HG02763 (cell line): ENCODE data around the gene ATP2C2.

ENCODE experiments used
- ATAC-seq: cut with Tn5 transposase; IDR thresholded peaks from one replicate; pipeline ENCODE4 v1.9.1; 2021; ENCODE audit warnings: mild to moderate bottlenecking, moderate library complexity; ENCODE audit not compliant: unreplicated experiment

The ATP2C2 gene

DNA sequence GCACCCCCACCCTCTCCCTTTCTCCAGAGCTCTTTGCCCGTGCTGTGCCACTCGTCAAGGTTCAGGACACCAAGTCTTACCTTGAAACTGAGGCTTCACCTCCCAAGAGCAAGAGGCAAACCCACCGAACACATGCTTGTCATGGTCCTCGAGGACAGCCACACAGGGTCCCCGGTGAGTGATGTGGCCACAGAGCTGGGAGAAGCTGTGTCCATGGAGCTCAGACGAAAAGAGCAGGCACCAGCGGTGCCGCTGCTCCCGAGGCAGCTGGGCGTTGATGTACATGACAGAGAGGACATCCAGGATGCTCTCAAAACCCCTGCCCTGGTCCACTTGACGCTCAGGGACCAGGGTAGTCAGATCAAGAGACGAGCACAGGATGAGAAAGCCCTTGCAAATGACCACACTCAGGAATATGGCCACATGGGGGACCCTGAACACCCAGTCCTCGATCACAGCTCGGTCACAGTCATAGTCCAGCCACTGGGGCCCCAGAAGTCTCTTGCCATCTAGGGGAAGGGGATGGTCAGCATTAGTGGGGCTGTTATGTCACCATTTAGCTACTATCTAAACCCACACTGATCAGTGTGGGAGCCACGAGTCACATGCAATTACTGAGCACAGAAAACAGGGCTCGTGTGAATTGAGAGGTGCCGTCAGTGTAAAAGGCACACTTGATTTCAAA is 118.4 kb downstream of the ATP2C2 start:
- no peak for ATAC-seq

DNA sequence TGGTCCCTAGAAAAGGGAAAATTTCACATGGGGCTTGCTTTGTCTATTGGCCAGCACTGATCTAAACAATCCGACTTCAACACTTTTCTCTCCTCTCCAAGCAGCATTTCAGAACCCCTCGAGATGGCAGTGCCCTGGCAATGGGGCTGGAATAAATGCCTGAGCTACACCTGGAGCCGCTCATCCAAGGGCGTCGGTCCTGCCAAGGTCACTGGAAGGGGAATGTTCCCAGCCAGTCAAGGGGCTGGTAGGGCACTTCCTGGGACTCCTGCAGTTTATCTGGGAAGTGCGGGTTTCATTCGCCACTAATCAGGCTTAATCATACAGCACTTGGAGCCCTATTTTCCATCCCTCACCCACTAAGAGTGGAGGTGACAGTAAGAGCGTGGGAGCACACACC is 119.0 kb downstream of the ATP2C2 start:
- no peak for ATAC-seq

DNA sequence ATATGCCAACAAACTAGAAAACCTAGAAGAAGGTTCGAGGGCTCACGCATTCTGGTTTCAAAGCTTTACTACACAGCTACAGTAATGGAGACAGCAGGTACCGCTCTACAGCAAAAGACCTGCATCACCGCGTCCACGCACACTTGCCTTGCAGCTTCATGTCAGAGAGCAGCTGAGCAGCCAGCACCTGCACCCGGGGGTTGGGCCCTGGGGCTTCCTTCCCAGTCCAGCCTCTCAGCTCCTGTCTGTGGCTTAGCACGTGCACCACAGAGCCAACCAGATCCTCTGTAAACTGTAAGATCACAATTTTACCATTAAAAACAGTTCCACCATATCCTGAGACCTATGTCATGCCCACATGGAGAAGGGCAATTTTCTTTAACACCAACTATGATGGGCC is 120.8 kb downstream of the ATP2C2 start:
- ATAC-seq = no peak

- ATAC-seq = no peak
These were observed 127.2 kb downstream of the ATP2C2 start for GRCh38 chr16:84495506-84495905.

DNA sequence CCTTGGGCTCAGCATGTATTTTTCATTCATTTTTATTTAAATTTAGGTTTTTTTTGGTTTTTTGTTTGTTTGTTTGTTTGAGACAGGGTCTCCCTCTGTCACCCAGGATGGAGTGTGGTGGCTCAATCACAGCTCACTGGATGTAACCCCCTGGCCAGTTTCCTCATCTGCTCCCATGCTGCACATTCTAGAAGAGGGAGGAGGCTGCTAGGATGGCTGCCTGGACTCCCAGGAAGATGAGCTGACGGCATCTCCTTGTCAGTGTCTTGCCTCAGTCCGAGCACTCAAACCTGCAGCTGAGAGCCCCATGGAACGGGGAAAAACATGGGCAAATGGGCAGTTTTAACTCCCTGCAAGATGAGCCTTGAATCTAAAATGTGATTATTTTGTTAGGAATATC is 128.7 kb downstream of the ATP2C2 start:
- ATAC-seq = no peak

DNA sequence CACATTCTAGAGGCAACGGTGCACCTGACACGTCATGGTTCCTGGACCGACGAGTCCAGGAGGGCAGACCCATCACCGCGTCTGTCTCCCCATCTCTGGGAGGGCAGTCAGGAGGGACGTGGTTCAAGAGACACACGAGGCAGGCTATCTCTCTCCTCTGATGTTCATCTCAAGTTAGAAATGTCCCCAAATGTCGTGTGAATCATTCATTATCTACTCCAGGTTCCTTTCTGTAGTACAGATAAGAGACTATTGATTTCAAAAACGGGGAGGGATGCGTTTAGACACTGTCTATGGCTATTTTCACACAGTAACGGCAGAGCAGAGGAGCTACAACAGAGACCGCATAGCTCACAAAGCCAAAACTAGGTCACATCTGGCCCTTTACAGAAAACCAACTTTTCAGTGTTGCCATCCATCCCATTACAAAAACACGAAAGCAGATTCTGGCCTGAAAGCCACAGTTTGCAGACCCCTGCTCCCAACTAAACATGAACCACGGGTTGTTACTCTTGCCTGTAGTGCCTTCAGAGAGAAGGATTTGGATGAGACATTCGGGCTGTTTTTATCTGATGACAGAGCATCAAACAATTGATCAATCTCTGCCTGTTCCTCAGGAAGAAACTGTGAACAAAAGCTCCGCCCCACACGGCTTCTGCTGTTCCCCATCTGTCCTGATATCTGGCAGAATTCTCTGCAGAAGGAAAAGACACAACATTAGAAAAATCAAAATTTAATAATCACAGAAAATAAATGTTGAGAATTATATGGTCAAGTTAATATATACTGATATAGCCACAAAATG is 129.3 kb downstream of the ATP2C2 start:
- ATAC-seq = no peak

DNA sequence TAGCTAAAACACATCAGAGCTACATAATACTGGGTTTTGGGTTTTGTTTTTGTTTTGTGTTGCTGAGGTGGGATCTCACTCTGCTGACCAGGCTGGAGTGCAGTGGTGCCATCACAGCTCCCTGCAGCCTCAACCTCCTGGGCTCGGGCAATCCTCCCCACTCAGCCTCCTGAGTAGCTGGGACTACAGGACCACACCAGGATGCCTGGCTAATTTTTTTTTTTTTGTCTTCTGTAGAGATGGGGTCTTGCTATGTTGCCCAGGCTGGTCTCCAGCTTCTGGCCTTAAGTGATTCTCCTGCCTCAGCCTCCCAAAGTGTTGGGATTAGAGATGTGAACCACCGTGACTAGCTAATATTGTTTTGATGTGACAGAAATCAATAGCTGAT is 129.9 kb downstream of the ATP2C2 start:
- ATAC-seq = no peak

DNA sequence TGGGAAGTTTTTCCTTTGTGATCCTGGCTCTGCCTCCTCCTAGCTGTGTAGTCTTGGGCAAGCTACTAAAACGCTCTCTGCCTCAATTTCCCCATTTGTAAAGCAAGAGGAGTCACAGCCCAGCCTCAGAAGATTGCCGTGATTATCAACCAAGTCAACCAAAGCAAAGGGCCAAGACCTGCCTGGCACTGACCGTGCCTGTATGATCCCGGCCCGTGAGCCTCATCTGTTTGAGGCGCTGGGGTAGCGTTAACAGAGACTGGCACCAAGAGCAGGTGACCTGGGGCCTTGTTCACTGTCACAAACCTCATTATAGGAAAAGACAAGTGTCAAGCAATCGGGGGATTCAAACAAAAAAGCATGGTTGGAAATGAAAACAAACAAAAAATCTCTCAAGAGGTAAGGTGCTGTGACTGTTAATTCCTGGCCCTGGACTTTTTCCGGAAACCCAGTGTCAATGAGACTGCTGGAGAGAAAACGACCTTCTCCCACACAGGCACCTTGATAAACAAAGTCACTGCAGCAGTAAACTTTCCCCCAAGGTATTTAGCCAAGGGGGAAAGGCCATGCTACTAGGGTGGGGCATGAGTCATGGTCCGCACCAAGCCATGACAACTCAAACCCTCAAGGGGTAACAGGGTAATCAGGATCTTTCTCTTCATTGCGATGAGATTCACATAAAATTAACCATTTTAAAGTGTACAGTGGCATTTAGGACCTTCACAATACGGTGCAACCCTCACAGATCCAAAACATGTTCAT is 130.7 kb downstream of the ATP2C2 start:
- no peak for ATAC-seq

DNA sequence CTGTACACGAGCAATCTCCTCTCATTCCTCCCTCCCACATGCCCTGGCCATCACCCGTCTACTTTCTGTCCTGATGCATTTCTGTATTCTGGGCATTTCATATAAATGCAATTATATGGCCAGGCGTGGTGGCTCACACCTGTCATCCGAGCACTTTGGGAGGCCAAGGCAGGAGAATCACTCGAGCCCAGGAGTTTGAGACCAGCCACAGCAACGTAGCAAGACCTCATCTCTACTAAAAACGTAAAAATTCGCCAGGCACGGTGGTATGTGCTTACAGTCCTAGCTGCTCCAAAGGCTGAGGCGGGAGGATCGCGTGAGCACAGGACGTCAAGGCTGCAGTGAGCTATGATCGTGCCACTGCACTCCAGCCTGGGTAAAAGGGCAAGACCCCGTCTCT is 131.3 kb downstream of the ATP2C2 start:
- no peak for ATAC-seq

GRCh38 chr16:84500531-84500930 is 132.2 kb downstream of the ATP2C2 start:
- no peak for ATAC-seq

DNA sequence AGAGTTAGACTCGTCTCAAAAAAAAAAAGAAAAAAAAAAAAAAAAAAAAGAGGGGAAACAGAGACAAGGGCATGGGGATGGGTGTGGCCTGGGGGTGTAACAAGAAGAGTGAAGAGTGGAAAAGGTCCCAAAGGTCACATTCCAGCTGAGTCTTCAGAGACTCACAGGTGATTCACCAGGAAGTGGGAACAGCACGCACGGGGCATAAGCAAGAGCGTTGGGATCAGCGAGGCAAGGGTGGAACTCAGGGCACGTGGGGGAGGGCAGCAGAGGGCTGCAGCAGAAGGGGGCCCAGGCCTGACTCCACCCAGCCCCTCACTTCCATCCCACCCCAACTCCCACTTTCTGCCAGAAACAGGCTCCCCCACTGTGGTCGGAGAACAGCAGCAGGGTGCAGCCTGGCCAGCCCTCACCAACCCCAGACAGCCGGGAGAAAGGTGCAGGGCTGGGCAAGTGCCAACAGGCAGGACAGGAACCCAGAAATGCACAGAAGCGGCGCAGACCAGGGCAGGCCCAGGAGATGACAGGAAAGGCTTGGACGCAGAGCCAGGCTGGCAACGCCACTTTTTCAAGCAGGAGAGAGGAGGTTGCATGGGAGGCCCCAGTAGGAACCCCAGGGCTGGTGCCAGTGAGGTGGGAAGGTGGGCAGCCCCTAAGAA is 132.9 kb downstream of the ATP2C2 start:
- ATAC-seq = no peak

DNA sequence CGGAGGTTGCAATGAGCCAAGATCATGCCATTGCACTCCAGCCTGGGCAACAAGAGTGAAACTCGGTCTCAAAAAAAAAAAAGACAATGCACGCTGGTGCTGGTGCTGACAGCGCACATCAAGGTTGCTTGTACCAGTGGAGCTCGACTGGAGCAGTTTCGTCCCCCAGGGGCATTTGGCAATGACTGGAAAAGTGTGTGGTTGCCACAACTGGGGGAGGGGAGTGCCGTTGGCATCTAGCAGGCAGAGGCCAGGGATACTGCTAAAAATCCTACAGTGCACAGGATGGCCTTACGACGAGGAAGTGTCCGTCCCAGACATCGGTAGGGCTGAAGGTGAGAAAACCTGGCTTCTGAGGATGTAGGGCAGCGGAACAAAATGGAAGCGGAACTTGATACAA is 133.7 kb downstream of the ATP2C2 start:
- no peak for ATAC-seq

- no peak for ATAC-seq
These were observed 134.2 kb downstream of the ATP2C2 start for GRCh38 chr16:84502581-84502980.

- ATAC-seq = no peak
These were observed 135.5 kb downstream of the ATP2C2 start for GRCh38 chr16:84503751-84504395.

DNA sequence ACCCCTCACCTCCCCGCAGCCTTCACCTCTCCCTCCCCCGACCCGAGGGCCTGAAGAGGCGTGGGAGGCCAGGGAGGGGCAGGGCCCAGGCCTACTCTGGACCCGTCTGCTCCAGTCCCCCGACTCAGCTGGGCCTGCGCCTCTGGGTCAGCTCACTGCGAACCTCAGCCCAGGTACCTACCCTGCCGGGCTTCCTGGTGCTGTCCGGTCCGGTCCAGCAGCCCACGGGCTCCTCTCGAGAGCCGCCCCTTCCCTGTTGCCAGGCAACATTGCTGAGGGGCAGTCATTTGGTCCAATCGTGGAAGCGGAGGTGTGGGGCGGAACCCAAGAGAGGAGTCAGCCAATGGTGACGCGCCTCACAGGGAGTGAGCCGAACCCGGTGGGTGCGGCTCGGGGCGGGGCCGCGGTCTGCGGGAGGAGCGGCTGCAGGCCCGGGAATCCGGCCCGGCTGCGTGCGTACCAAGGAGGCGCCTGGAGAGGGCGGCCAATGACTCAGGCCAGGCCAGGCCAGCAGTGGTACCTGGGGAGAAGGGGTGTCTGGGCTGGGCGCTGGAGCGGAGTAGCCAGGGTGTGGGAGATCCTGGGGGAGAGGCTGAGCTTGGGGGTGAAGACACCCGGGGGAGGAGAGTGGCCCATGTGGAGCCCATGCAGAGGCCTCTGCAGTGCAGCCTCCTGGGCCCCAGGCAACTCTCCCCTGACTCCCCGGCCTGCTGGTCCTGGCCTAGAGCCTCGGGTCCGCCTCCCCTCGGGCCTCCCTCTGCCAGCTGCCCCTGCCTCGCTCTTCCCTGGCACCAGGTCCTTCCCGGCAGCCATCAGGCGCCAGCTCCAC is 136.3 kb downstream of the ATP2C2 start, which contains the start of gene MEAK7:
TSS of gene MEAK7 (minus strand) at position 240 of the 829 bp plus-strand sequence. CDS start 6,573 bp downstream, outside the sequence.
- peak; percentile 94 for ATAC-seq

DNA sequence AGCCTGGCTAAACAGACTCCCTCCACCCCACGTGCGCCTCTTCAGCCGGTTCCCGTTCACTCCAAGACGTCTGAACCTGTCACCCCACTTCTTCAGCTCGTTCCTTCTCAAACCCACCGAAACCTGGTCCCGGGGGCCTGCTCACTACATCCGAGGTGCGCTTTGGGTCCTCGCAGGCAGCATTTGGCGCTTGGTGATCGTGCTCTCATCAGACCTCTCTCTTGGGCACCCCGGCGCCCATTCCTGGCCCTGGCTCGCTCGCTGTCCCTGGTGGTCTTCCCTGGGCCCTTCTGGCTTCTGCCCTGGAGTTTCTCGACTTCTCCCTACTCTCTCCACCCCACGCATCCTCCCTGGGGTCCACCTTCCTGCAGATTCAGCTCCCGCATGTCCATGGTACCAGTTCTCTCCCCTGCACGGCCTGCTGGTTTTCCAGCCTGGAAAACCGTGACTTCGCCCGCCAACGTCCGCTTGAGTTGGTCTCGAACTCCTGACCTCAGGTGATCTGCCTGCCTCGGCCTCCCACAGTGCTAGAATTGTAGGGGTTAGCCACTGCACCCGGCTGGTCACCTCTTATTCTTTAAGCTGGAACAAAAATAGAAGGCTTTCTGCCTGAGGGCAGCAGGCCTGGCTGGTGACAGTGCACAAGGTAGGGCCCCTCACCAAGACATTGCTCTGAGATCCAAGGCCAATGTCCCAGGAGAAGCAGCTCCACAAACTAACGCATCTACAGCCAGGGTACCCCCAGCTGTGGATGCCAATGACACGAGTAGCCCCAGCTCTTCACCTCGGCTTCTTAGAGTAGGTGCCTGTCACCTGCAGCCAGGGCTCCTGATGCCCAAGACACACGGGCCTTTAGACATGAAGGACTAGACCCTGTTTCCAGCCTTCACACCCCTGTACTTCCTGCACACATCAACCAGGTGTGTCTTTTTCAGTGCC is 137.2 kb downstream of the ATP2C2 start:
- no peak for ATAC-seq

DNA sequence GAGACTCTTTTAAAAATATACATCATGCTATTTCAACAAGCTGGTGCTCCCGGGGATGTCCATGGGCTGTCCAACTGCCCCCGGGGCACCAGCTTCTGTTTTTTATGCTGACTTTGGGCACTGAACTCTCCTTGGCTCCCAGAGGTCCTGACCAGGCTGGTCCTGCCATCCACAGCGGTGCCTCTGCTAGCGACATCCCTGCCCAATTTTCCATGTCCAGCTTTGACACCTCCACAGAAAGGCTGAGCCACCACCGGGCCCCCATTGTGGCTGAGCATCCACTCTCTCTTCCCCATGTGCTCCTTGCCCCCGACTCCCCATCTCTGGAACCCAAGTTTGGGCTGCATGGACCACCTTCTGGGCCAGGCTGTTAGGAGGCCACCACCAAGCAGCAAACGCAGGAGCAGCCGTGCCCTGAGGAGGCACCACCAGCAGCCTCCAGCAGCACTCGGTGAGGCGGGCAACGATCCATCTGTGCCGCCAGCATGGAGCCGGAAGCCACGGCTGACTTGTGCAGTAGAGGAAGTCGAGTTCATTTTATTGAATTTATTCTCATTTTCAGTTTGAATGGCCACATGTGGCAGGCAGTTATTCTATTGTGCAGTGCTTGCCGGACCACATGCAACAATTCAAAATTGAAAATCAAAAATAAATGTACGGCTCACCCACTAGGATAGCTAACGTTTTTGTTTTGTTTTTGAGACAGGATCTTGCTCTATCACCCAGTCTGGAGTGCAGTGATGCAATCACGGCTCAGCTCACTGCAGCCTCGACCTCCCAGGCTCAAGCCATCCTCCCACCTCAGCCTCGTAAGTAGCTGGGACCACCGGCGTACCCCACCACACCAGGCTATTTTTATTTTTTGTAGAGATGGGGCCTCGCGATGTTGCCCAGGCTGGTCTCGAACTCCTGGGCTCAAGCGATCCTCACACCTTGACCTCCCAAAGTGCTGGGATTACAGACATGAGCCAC is 139.0 kb downstream of the ATP2C2 start:
- no peak for ATAC-seq
